Astrocyte (in vitro differentiated cells and primary cell): ENCODE results near the gene DDX1.

Source experiments
- EZH2 ChIP-seq: IDR thresholded peaks from 2 replicates; pipeline ENCODE4 v1.6.1; 2012; ENCODE audit warnings: mild to moderate bottlenecking, low read length, inconsistent platforms; ENCODE audit not compliant: insufficient read depth
- TF ChIP-seq, protein P1 (sequence below): IDR thresholded peaks from 2 replicates; pipeline ENCODE4 v1.5.1; 2011; ENCODE audit warnings: low read depth, mild to moderate bottlenecking, inconsistent platforms, low read length, moderate library complexity; ENCODE audit not compliant: insufficient read depth

DNA sequence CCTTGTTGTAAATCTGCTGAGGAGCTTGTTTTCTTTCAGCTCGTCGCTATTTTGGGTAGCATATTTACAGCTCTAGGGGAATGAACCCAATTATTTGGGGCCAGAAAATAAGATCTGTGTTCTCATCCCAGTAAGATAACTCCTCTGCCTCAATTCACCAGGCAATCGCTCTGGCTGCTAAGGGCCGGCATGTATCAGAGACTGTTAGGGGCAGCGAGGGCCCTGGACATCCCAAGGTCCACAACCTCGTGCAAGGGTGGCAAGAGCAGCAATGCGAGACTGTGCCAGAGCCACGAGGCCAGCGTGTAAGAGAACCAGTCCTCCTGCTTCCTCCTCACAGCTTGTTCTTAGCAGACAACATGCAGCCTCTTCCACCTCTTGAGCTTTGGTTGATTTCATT, 66.1 kb downstream of the DDX1 start:
- TF ChIP-seq, protein P1, sequence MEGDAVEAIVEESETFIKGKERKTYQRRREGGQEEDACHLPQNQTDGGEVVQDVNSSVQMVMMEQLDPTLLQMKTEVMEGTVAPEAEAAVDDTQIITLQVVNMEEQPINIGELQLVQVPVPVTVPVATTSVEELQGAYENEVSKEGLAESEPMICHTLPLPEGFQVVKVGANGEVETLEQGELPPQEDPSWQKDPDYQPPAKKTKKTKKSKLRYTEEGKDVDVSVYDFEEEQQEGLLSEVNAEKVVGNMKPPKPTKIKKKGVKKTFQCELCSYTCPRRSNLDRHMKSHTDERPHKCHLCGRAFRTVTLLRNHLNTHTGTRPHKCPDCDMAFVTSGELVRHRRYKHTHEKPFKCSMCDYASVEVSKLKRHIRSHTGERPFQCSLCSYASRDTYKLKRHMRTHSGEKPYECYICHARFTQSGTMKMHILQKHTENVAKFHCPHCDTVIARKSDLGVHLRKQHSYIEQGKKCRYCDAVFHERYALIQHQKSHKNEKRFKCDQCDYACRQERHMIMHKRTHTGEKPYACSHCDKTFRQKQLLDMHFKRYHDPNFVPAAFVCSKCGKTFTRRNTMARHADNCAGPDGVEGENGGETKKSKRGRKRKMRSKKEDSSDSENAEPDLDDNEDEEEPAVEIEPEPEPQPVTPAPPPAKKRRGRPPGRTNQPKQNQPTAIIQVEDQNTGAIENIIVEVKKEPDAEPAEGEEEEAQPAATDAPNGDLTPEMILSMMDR = no peak
- TF ChIP-seq EZH2 = no peak
